HepG2 (cell line): ENCODE data around the gene PARP3. TPM values are rescaled to one million over a fixed set of nuclear protein-coding genes. Genes with fewer than 3 reads are reported as not detected.

ENCODE experiments used
- CC2D1A ChIP-seq: sonication (generic); formaldehyde crosslinking; IDR thresholded peaks from 2 replicates; pipeline ENCODE4 v1.8.1; 2023; ENCODE audit warnings: mild to moderate bottlenecking, missing genetic modification reagents
- DPF2 ChIP-seq: sonication (generic); formaldehyde crosslinking; IDR thresholded peaks from 2 replicates; pipeline ENCODE4 v1.4.0; 2020; ENCODE audit warnings: mild to moderate bottlenecking, low read depth, missing genetic modification reagents, borderline replicate concordance
- ERF ChIP-seq: IDR thresholded peaks from 2 replicates; pipeline ENCODE4 v1.6.1; 2018; ENCODE audit warnings: missing biosample characterization, missing genetic modification reagents
- GATAD1 ChIP-seq: IDR thresholded peaks from 2 replicates; pipeline ENCODE4 v1.6.1; 2016; ENCODE audit warnings: missing genetic modification reagents, missing compliant biosample characterization
- HMGA1 ChIP-seq: sonication (generic); formaldehyde crosslinking; conservative IDR thresholded peaks from 2 replicates; pipeline ENCODE4 v1.4.0; 2020; ENCODE audit warnings: missing genetic modification reagents
- ISX ChIP-seq: sonication (generic); formaldehyde crosslinking; conservative IDR thresholded peaks from 2 replicates; pipeline ENCODE4 v1.5.0; 2020; ENCODE audit warnings: missing genetic modification reagents
- KMT2B ChIP-seq: IDR thresholded peaks from 2 replicates; pipeline ENCODE4 v1.6.1; 2016; ENCODE audit warnings: missing genetic modification reagents, missing compliant biosample characterization
- MATR3 ChIP-seq: sonication (generic); formaldehyde crosslinking; IDR thresholded peaks from 2 replicates; pipeline ENCODE4 v1.4.0; 2020; ENCODE audit warnings: missing genetic modification reagents
- MED1 ChIP-seq: sonication (generic); formaldehyde crosslinking; IDR thresholded peaks from 2 replicates; pipeline ENCODE4 v1.4.0; 2020; ENCODE audit warnings: missing genetic modification reagents
- NCOA2 ChIP-seq: sonication (generic); formaldehyde crosslinking; IDR thresholded peaks from 2 replicates; pipeline ENCODE4 v1.8.0; 2022; ENCODE audit warnings: inconsistent platforms
- PLSCR1 ChIP-seq: sonication (generic); formaldehyde crosslinking; IDR thresholded peaks from 2 replicates; pipeline ENCODE4 v1.5.0; 2020; ENCODE audit warnings: missing genetic modification reagents, mild to moderate bottlenecking, borderline replicate concordance
- RELA ChIP-seq: sonication (generic); formaldehyde crosslinking; IDR thresholded peaks from 2 replicates; pipeline ENCODE4 v1.4.0; 2020; ENCODE audit warnings: missing genetic modification reagents
- SPEN ChIP-seq: sonication (generic); formaldehyde crosslinking; IDR thresholded peaks from 2 replicates; pipeline ENCODE4 v1.5.1; 2020; ENCODE audit warnings: low read depth, mild to moderate bottlenecking, missing genetic modification reagents
- THAP7 ChIP-seq: sonication (generic); formaldehyde crosslinking; IDR thresholded peaks from 2 replicates; pipeline ENCODE4 v1.8.1; 2023; ENCODE audit warnings: mild to moderate bottlenecking, missing genetic modification reagents
- ZMYM2 ChIP-seq: sonication (generic); formaldehyde crosslinking; IDR thresholded peaks from 2 replicates; pipeline ENCODE4 v1.8.0; 2022; ENCODE audit warnings: mild to moderate bottlenecking, missing genetic modification reagents
- ZNF317 ChIP-seq: sonication (generic); formaldehyde crosslinking; IDR thresholded peaks from 2 replicates; pipeline ENCODE4 v1.5.0; 2020; ENCODE audit warnings: mild to moderate bottlenecking, missing genetic modification reagents
- ZNF543 ChIP-seq: sonication (generic); formaldehyde crosslinking; IDR thresholded peaks from 2 replicates; pipeline ENCODE4 v1.4.0; 2020; ENCODE audit warnings: mild to moderate bottlenecking, missing genetic modification reagents
- ZNF850 ChIP-seq: sonication (generic); formaldehyde crosslinking; conservative IDR thresholded peaks from 2 replicates; pipeline ENCODE4 v1.9.0; 2021; ENCODE audit warnings: mild to moderate bottlenecking, missing genetic modification reagents
- polyA plus RNA-seq, 8 experiments: library from polyadenylated mRNA; depleted of rRNA in 3 of 8; stranded (reverse) in 7 of 8; unstranded in 1 of 8; fragments of >200 nt; fragmentation: Illumina TruSeq in 4 of 8; extraction: Trizol in 4 of 8; gene quantifications; 2 replicates each; pipeline versions ENCODE4 v1.2.1 to v1.2.3, GENCODE V29; 2011 to 2016; ENCODE audit warnings: low read depth in 4 of 8, missing spikeins in 1 of 8, mixed read lengths in 1 of 8; ENCODE audit not compliant: insufficient read depth in 1 of 8
- total RNA-seq, 5 experiments: library from RNA; depleted of rRNA; stranded (reverse); fragments of >200 nt; fragmentation: Illumina TruSeq; extraction: Trizol; gene quantifications; 2 replicates each; pipeline ENCODE4 v1.2.3, GENCODE V29; 2016; ENCODE audit warnings: low read depth in 1 of 5
- TF ChIP-seq, protein P1 (sequence below): IDR thresholded peaks from 2 replicates; pipeline ENCODE4 v1.6.1; 2016; ENCODE audit warnings: low read depth, missing genetic modification reagents, missing compliant biosample characterization
- TF ChIP-seq, protein P2 (sequence below): sonication (generic); formaldehyde crosslinking; IDR thresholded peaks from 2 replicates; pipeline ENCODE4 v1.4.0; 2020; ENCODE audit warnings: missing genetic modification reagents
- TF ChIP-seq, protein P3 (sequence below): sonication (generic); formaldehyde crosslinking; IDR thresholded peaks from 2 replicates; pipeline ENCODE4 v1.4.0; 2020; ENCODE audit warnings: missing genetic modification reagents

The PARP3 gene
- total and polyA plus RNA-seq, 2 of the 13 experiments (the other 11 are each of a cell fraction or from before 2014, with no cell fraction given): 11.2 to 21.5 TPM

- TF ChIP-seq, protein P1, sequence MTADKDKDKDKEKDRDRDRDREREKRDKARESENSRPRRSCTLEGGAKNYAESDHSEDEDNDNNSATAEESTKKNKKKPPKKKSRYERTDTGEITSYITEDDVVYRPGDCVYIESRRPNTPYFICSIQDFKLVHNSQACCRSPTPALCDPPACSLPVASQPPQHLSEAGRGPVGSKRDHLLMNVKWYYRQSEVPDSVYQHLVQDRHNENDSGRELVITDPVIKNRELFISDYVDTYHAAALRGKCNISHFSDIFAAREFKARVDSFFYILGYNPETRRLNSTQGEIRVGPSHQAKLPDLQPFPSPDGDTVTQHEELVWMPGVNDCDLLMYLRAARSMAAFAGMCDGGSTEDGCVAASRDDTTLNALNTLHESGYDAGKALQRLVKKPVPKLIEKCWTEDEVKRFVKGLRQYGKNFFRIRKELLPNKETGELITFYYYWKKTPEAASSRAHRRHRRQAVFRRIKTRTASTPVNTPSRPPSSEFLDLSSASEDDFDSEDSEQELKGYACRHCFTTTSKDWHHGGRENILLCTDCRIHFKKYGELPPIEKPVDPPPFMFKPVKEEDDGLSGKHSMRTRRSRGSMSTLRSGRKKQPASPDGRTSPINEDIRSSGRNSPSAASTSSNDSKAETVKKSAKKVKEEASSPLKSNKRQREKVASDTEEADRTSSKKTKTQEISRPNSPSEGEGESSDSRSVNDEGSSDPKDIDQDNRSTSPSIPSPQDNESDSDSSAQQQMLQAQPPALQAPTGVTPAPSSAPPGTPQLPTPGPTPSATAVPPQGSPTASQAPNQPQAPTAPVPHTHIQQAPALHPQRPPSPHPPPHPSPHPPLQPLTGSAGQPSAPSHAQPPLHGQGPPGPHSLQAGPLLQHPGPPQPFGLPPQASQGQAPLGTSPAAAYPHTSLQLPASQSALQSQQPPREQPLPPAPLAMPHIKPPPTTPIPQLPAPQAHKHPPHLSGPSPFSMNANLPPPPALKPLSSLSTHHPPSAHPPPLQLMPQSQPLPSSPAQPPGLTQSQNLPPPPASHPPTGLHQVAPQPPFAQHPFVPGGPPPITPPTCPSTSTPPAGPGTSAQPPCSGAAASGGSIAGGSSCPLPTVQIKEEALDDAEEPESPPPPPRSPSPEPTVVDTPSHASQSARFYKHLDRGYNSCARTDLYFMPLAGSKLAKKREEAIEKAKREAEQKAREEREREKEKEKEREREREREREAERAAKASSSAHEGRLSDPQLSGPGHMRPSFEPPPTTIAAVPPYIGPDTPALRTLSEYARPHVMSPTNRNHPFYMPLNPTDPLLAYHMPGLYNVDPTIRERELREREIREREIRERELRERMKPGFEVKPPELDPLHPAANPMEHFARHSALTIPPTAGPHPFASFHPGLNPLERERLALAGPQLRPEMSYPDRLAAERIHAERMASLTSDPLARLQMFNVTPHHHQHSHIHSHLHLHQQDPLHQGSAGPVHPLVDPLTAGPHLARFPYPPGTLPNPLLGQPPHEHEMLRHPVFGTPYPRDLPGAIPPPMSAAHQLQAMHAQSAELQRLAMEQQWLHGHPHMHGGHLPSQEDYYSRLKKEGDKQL (CRISPR knock-in tag): 0 out of 2 replicates have a peak, but pooled peaks have one; percentile 15
- peak; percentile 84 for TF ChIP-seq MED1
- TF ChIP-seq CC2D1A (CRISPR knock-in tag): no peak
- TF ChIP-seq GATAD1: peak; percentile 74
- TF ChIP-seq, protein P2, sequence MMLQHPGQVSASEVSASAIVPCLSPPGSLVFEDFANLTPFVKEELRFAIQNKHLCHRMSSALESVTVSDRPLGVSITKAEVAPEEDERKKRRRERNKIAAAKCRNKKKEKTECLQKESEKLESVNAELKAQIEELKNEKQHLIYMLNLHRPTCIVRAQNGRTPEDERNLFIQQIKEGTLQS (CRISPR knock-in tag): peak; percentile 81; the same call in 1 of the 2 replicates
- TF ChIP-seq SPEN (CRISPR knock-in tag): peak; percentile 65; the same call in 1 of the 2 replicates
- TF ChIP-seq NCOA2: no peak; the same call in 1 of the 2 replicates
- no peak for TF ChIP-seq HMGA1 (CRISPR knock-in tag)
- TF ChIP-seq DPF2 (CRISPR knock-in tag): peak; percentile 46; the same call in 1 of the 2 replicates
- peak; percentile 59 for TF ChIP-seq ZNF317
- peak; percentile 83 for TF ChIP-seq ZMYM2
- no peak for TF ChIP-seq ZNF850 (CRISPR knock-in tag)
- no peak for TF ChIP-seq THAP7 (CRISPR knock-in tag)
- no peak for TF ChIP-seq ISX (CRISPR knock-in tag)
- TF ChIP-seq MATR3 (CRISPR knock-in tag): no peak
- no peak for TF ChIP-seq PLSCR1 (CRISPR knock-in tag)
- peak; percentile 75 for TF ChIP-seq ERF (CRISPR knock-in tag)
- TF ChIP-seq, protein P3, sequence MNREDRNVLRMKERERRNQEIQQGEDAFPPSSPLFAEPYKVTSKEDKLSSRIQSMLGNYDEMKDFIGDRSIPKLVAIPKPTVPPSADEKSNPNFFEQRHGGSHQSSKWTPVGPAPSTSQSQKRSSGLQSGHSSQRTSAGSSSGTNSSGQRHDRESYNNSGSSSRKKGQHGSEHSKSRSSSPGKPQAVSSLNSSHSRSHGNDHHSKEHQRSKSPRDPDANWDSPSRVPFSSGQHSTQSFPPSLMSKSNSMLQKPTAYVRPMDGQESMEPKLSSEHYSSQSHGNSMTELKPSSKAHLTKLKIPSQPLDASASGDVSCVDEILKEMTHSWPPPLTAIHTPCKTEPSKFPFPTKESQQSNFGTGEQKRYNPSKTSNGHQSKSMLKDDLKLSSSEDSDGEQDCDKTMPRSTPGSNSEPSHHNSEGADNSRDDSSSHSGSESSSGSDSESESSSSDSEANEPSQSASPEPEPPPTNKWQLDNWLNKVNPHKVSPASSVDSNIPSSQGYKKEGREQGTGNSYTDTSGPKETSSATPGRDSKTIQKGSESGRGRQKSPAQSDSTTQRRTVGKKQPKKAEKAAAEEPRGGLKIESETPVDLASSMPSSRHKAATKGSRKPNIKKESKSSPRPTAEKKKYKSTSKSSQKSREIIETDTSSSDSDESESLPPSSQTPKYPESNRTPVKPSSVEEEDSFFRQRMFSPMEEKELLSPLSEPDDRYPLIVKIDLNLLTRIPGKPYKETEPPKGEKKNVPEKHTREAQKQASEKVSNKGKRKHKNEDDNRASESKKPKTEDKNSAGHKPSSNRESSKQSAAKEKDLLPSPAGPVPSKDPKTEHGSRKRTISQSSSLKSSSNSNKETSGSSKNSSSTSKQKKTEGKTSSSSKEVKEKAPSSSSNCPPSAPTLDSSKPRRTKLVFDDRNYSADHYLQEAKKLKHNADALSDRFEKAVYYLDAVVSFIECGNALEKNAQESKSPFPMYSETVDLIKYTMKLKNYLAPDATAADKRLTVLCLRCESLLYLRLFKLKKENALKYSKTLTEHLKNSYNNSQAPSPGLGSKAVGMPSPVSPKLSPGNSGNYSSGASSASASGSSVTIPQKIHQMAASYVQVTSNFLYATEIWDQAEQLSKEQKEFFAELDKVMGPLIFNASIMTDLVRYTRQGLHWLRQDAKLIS (CRISPR knock-in tag): 0 out of 2 replicates have a peak, but pooled peaks have one; percentile 49
- no peak for TF ChIP-seq ZNF543
- TF ChIP-seq RELA (CRISPR knock-in tag): no peak
- TF ChIP-seq KMT2B (CRISPR knock-in tag): peak; percentile 16; the same call in 1 of the 2 replicates
Measured at GRCh38 chr3:51982352-51982837, 40.2 kb downstream of the PARP3 start (continued).
